Liver (tissue), 9 donors: ENCODE measurements around the gene CTNNA2. TPM values are rescaled to one million over a fixed set of nuclear protein-coding genes. Genes with fewer than 3 reads are reported as not detected.

Experiments
- DNase-seq: peaks from one replicate; pipeline ENCODE4 v3.0.0-alpha.2; 2017; ENCODE audit warnings: low spot score
- H3K27ac ChIP-seq, 2 donors: one replicate each; pipeline ENCODE4 v1.7.0; 2013; ENCODE audit warnings: inconsistent platforms in 2 of 2, low read length in 2 of 2, control low read depth in 1 of 2, low read depth in 1 of 2, mild to moderate bottlenecking in 1 of 2
- H3K27me3 ChIP-seq, 4 donors: one replicate each; pipeline versions ENCODE4 v1.6.1 to v1.7.0; 2013; ENCODE audit warnings: low read length in 3 of 4, inconsistent platforms in 1 of 4, mild to moderate bottlenecking in 1 of 4, moderate library complexity in 1 of 4; ENCODE audit not compliant: control insufficient read depth in 4 of 4, insufficient read depth in 4 of 4
- H3K36me3 ChIP-seq, 4 donors: one replicate each; pipeline versions ENCODE4 v1.6.1 to v1.7.0; 2013; ENCODE audit warnings: low read length in 3 of 4, mild to moderate bottlenecking in 3 of 4, low read depth in 1 of 4, moderate library complexity in 1 of 4; ENCODE audit not compliant: control insufficient read depth in 4 of 4, insufficient read depth in 3 of 4
- H3K4me1 ChIP-seq, 4 donors: one replicate each; pipeline versions ENCODE4 v1.6.1 to v1.7.0; 2013; ENCODE audit warnings: low read length in 3 of 4, mild to moderate bottlenecking in 3 of 4, moderate library complexity in 1 of 4; ENCODE audit not compliant: control insufficient read depth in 4 of 4, insufficient read depth in 4 of 4
- H3K4me3 ChIP-seq, 3 donors: one replicate each; pipeline versions ENCODE4 v1.6.1 to v1.7.0; 2013; ENCODE audit warnings: low read length in 3 of 3, control low read depth in 1 of 3, low read depth in 1 of 3, mild to moderate bottlenecking in 1 of 3
- H3K9ac ChIP-seq, 2 donors: one replicate each; pipeline ENCODE4 v1.7.0; 2013; ENCODE audit warnings: low read length in 2 of 2, mild to moderate bottlenecking in 2 of 2, moderate library complexity in 2 of 2, control low read depth in 1 of 2, low read depth in 1 of 2
- H3K9me3 ChIP-seq, 4 donors: one replicate each; pipeline versions ENCODE4 v1.6.1 to v1.7.0; 2013; ENCODE audit warnings: low read length in 3 of 4; ENCODE audit not compliant: control insufficient read depth in 4 of 4
- ATF3 ChIP-seq: IDR thresholded peaks from 2 replicates; pipeline ENCODE4 v1.6.1; 2016; ENCODE audit warnings: antibody characterized with exemption
- CTCF ChIP-seq: fragments of 150-350 bp; IDR thresholded peaks from 2 replicates; pipeline ENCODE4 v1.5.1; 2017; ENCODE audit warnings: improper control_type of control experiment, low read depth, low read length; ENCODE audit not compliant: missing input control
- EGR1 ChIP-seq, 2 donors: IDR thresholded peaks; 2 replicates each; pipeline ENCODE4 v1.6.1; 2016 to 2018; ENCODE audit warnings: antibody characterized with exemption in 2 of 2, low read depth in 2 of 2
- FOXA1 ChIP-seq: IDR thresholded peaks from 2 replicates; pipeline ENCODE4 v1.6.1; 2016; ENCODE audit warnings: antibody characterized with exemption
- FOXA2 ChIP-seq: IDR thresholded peaks from 2 replicates; pipeline ENCODE4 v1.6.1; 2016; ENCODE audit warnings: antibody characterized with exemption
- GABPA ChIP-seq, 2 donors: IDR thresholded peaks in 1 of 2; conservative IDR thresholded peaks in 1 of 2; 2 replicates each; pipeline ENCODE4 v1.6.1; 2016; ENCODE audit warnings: antibody characterized with exemption in 2 of 2, mild to moderate bottlenecking in 1 of 2, moderate library complexity in 1 of 2
- HNF4A ChIP-seq, 2 donors: conservative IDR thresholded peaks; 2 replicates each; pipeline ENCODE4 v1.6.1; 2016; ENCODE audit warnings: antibody characterized with exemption in 2 of 2, mild to moderate bottlenecking in 2 of 2
- HNF4G ChIP-seq: IDR thresholded peaks from 2 replicates; pipeline ENCODE4 v1.6.1; 2016; ENCODE audit warnings: antibody characterized with exemption
- JUND ChIP-seq, 2 donors: IDR thresholded peaks; 2 replicates each; pipeline ENCODE4 v1.6.1; 2016; ENCODE audit warnings: antibody characterized with exemption in 2 of 2
- NR2F2 ChIP-seq: IDR thresholded peaks from 2 replicates; pipeline ENCODE4 v1.6.1; 2016; ENCODE audit warnings: antibody characterized with exemption
- RAD21 ChIP-seq, 2 donors: IDR thresholded peaks; 2 replicates each; pipeline ENCODE4 v1.6.1; 2016; ENCODE audit warnings: antibody characterized with exemption in 2 of 2, mild to moderate bottlenecking in 2 of 2
- REST ChIP-seq: IDR thresholded peaks from 2 replicates; pipeline ENCODE4 v1.6.1; 2016; ENCODE audit warnings: antibody characterized with exemption, mild to moderate bottlenecking
- RXRA ChIP-seq, 2 donors: IDR thresholded peaks; 2 replicates each; pipeline ENCODE4 v1.6.1; 2017 to 2018; ENCODE audit warnings: antibody characterized with exemption in 2 of 2, mild to moderate bottlenecking in 1 of 2
- SP1 ChIP-seq: IDR thresholded peaks from 2 replicates; pipeline ENCODE4 v1.6.1; 2018; ENCODE audit warnings: antibody characterized with exemption, mild to moderate bottlenecking
- TAF1 ChIP-seq: conservative IDR thresholded peaks from 2 replicates; pipeline ENCODE4 v1.6.1; 2016; ENCODE audit warnings: antibody characterized with exemption, mild to moderate bottlenecking
- YY1 ChIP-seq: IDR thresholded peaks from 2 replicates; pipeline ENCODE4 v1.6.1; 2016; ENCODE audit warnings: antibody characterized with exemption, mild to moderate bottlenecking
- WGBS: extraction: QIAGEN DNeasy Blood & Tissue Kit; methylation state at CpG from one replicate; pipeline ENCODE4 v1.1.7; 2013; 5-methylcytosine and 5-hydroxymethylcytosine counted together
- polyA plus RNA-seq, 2 donors: library from polyadenylated mRNA; stranded (reverse) in 1 of 2; unstranded in 1 of 2; fragments of 200-250 nt in 1 of 2; fragments of >200 nt in 1 of 2; fragmentation: Nextera tagmentation in 1 of 2; extraction: Ambion mirVana in 1 of 2; gene quantifications; one replicate each; pipeline versions ENCODE4 v1.2.1 to v1.2.3, GENCODE V29; 2013 to 2015
- total RNA-seq, 2 donors: library from RNA; depleted of rRNA; stranded (reverse); fragments of >200 nt; gene quantifications; one replicate each; pipeline ENCODE4 v1.2.3, GENCODE V29; 2014
- TF ChIP-seq, protein P1 (sequence below): IDR thresholded peaks from 2 replicates; pipeline ENCODE4 v1.6.1; 2016; ENCODE audit warnings: antibody characterized with exemption
- TF ChIP-seq, protein P2 (sequence below): IDR thresholded peaks from 2 replicates; pipeline ENCODE4 v1.6.1; 2016; ENCODE audit warnings: antibody characterized with exemption
- donor health status: healthy.
- donor health status: healthy.
- donor health status: healthy.
- donor health status: healthy.
- donor health status: healthy.

The CTNNA2 gene
- total and polyA plus RNA-seq, 4 donors = 0.05 TPM; not detected in 3

DNA sequence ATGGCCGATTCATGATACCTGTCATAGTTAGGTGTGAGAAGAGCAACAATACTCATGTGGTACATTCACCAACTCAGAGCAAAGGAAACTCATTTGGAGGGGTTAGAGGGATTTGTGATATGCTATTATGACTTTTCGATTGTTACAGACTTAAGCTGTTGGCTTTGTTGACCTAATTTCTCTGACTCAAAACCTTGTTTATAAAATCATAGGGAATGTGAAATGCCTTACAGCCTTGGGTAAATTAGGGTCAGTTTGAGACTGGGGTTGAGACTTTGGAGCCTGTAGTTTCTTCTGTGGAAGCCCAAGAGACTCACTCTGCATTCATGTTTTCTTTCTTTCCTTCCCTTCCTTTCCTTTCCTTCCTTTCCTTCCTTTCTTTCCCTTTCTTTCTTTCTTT lies 529.8 kb downstream of the CTNNA2 start:
- no peaks in the 10 kb centered on the region for H3K27me3 ChIP-seq
- no peaks in the 10 kb centered on the region for H3K36me3 ChIP-seq
- no peaks in the 10 kb centered on the region for H3K9me3 ChIP-seq
- TF ChIP-seq RAD21 (IDR thresholded peaks at IDR 0.05) (no peak), HNF4G (no peak), ATF3 (no peak), EGR1 (IDR thresholded peaks at IDR 0.05; ENCODE audit: low read depth in 2 of 2) (no peak), SP1 (no peak), NR2F2 (no peak), TAF1 (no peak), JUND (IDR thresholded peaks at IDR 0.05) (no peak), FOXA1 (no peak), RXRA (IDR thresholded peaks at IDR 0.05) (no peak), CTCF (no peak), FOXA2 (no peak), GABPA (IDR thresholded peaks at IDR 0.05 in 1 of 2, conservative IDR thresholded peaks at IDR 0.05 in 1 of 2) (no peak), REST (no peak), HNF4A (conservative IDR thresholded peaks at IDR 0.05) (no peak), YY1 (no peak)
- TF ChIP-seq, protein P1, sequence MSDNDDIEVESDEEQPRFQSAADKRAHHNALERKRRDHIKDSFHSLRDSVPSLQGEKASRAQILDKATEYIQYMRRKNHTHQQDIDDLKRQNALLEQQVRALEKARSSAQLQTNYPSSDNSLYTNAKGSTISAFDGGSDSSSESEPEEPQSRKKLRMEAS = no peak
- TF ChIP-seq, protein P2, sequence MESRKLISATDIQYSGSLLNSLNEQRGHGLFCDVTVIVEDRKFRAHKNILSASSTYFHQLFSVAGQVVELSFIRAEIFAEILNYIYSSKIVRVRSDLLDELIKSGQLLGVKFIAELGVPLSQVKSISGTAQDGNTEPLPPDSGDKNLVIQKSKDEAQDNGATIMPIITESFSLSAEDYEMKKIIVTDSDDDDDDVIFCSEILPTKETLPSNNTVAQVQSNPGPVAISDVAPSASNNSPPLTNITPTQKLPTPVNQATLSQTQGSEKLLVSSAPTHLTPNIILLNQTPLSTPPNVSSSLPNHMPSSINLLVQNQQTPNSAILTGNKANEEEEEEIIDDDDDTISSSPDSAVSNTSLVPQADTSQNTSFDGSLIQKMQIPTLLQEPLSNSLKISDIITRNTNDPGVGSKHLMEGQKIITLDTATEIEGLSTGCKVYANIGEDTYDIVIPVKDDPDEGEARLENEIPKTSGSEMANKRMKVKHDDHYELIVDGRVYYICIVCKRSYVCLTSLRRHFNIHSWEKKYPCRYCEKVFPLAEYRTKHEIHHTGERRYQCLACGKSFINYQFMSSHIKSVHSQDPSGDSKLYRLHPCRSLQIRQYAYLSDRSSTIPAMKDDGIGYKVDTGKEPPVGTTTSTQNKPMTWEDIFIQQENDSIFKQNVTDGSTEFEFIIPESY = no peak
- 87% methylated on average over 2 of the region's 2 CpGs for WGBS
- H3K9ac ChIP-seq = no peak overlapping the region
- no peaks in the 10 kb centered on the region for H3K4me1 ChIP-seq
- no peak overlapping the region for H3K27ac ChIP-seq
- no peak overlapping the region for H3K4me3 ChIP-seq
- DNase-seq = no peak
